ENCODE results near the gene CAPZA2.
"Not testable (repeated sequence)": the region's sequence is repeated elsewhere in the genome, so short reads cannot be mapped to it uniquely, and the experiment has no call there.

CAPZA2 gene

DNA sequence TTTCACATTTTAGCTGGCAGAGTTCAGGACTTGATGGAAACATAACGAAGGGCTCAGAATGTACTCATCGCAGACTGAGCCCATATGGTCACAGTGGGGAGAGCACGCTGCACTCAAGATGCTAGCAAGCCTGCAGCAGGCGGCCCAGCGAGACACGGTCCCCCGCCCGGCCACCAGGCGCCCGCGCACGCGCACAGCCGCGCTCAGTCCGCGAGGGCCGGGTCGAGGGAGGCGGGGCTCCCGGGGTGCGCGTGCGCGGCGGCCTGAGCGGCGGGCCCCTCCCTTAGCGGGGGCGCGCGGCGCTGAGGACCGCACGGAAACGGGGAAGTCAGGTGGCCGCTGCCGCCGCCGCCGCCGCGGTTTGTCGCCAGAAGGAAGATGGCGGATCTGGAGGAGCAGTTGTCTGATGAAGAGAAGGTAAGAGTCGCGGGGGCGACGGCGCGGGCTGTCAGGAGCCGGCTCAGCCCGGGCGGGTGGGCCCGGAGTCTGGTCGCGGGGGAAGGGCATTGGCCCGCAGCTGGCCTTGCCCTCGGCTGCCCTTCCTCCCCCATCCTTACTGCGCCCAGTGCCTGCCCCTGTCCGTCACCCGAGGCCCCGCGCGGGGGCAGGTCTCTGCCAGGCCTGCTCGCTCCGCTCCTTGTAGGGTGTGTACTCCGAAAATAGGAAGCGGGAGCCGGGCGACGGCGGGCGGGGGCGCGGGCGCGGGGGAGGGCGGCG, at the start of gene CAPZA2:
CAPZA2 (plus strand) TSS at position 354 of the 717 bp plus-strand sequence; CDS start at position 379, 25 bp downstream.
- H3K4me3 ChIP-seq (ENCODE audit: low read depth, low read length), result peak within 1 kb of the TSS; percentile 55
- TF ChIP-seq, protein P1, sequence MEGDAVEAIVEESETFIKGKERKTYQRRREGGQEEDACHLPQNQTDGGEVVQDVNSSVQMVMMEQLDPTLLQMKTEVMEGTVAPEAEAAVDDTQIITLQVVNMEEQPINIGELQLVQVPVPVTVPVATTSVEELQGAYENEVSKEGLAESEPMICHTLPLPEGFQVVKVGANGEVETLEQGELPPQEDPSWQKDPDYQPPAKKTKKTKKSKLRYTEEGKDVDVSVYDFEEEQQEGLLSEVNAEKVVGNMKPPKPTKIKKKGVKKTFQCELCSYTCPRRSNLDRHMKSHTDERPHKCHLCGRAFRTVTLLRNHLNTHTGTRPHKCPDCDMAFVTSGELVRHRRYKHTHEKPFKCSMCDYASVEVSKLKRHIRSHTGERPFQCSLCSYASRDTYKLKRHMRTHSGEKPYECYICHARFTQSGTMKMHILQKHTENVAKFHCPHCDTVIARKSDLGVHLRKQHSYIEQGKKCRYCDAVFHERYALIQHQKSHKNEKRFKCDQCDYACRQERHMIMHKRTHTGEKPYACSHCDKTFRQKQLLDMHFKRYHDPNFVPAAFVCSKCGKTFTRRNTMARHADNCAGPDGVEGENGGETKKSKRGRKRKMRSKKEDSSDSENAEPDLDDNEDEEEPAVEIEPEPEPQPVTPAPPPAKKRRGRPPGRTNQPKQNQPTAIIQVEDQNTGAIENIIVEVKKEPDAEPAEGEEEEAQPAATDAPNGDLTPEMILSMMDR (IDR thresholded peaks at IDR 0.05; ENCODE audit: low read depth, low read length), result peak; percentile 22; the same call in 1 of the 2 replicates

DNA sequence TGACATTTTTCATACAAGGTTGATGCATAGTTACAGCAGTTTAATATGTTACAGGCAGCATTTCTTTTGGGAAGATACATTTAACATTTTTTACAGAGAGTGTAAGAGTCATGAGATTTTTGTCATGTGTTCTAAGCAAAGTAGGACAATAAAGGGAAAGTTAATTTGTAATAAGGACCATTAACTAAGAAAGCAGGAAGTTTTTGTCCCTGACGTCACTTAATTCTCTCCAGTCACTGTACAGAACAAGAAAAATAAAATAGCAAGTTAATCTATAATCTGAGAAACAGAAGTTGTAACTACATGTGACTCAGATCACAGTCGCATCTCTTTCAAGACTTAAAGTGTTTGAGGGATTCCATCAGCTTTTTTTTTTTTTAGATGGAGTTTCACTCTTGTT, 49.5 kb upstream of the CAPZA2 start:
- Histone ChIP-seq H3K36me3 (no peaks in the 10 kb centered on the region), H3K27ac (no peak overlapping the region), H3K27me3 (ENCODE audit: insufficient read depth, low read depth, severe bottlenecking) (no peaks in the 10 kb centered on the region), H3K4me3 (ENCODE audit: low read depth, low read length) (no peak overlapping the region), H3K9me3 (ENCODE audit: severe bottlenecking) (no peaks in the 10 kb centered on the region)
- TF ChIP-seq, protein P1 (IDR thresholded peaks at IDR 0.05; ENCODE audit: low read depth, low read length), result no peak
- DNase-seq, result no peak

More for the DNA sequence above, at the start of gene CAPZA2:
- Histone ChIP-seq H3K27me3 (ENCODE audit: insufficient read depth, low read depth, severe bottlenecking) (no peaks in the 10 kb centered on the region), H3K27ac (peak within 1 kb of the TSS; percentile 90), H3K9me3 (ENCODE audit: severe bottlenecking) (no peaks in the 10 kb centered on the region), H3K36me3 (no peaks in the 10 kb centered on the region)
- DNase-seq, result peak; percentile 92

DNA sequence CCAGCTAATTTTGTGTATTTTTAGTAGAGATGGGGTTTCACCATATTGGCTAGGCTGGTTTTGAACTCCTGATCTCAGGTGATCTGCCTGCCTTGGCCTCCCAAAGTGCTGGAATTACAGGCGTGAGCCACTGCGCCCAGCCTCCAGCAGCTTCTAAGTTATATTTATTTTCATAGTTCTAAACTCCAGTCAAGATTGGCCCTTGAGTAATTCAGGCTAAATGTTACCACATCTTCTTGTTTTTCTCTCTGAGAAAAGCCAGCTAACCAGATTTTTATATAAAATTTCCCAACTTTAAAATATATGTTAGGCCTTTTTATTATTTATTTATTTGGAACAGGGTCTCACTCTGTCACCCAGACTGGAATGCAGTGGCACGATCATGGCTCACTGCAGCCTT, 49.0 kb upstream of the CAPZA2 start:
- not testable (repeated sequence) for H3K9me3 ChIP-seq (ENCODE audit: severe bottlenecking); H3K27ac ChIP-seq; DNase-seq; H3K4me3 ChIP-seq (ENCODE audit: low read depth, low read length); H3K27me3 ChIP-seq (ENCODE audit: insufficient read depth, low read depth, severe bottlenecking); H3K36me3 ChIP-seq

DNA sequence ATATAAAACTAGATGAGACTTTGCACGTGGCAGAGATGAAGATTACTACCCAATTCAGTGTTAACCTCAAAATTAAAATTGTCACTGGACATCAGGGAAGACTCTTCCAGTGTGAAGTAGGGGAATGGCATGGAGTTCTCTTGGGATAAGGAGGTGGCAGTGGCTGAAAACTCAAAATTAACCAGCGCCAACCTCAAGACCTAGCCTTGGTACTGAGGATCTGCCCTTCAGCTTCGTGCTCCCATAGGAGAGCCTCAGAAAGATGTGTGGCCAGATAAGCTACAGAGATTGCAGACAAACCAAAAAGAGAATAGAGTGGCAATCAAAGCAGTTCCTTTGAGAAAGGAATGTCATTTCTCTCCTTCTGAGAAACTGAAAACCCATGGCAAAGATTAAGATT, 47.3 kb upstream of the CAPZA2 start:
- H3K9me3 ChIP-seq (ENCODE audit: severe bottlenecking), result no peaks in the 10 kb centered on the region
- no peak for DNase-seq
- no peak overlapping the region for H3K27ac ChIP-seq
- no peaks in the 10 kb centered on the region for H3K27me3 ChIP-seq (ENCODE audit: insufficient read depth, low read depth, severe bottlenecking)
- TF ChIP-seq, protein P1 (IDR thresholded peaks at IDR 0.05; ENCODE audit: low read depth, low read length), result no peak
- no peak overlapping the region for H3K4me3 ChIP-seq (ENCODE audit: low read depth, low read length)
- H3K36me3 ChIP-seq, result no peaks in the 10 kb centered on the region

DNA sequence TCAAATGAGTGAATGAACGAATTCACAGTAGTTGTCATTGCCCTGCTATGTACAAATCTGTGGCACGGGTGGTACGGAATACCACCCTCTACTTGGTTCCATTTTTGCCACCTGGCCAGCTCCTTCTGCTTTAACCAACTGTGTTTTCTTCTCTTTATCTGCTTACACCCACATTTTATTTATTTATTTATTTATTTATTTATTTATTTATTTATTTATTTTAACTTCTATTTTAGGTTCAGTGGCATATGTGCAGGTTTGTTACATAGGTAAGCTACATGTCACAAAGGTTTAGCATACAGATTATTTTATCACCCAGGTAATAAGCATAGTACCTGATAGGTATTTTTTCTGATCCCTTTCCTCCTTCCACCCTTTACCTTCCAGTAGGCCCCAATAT, 42.2 kb upstream of the CAPZA2 start:
- TF ChIP-seq, protein P1 (IDR thresholded peaks at IDR 0.05; ENCODE audit: low read depth, low read length), result no peak
- no peaks in the 10 kb centered on the region for H3K36me3 ChIP-seq

DNA sequence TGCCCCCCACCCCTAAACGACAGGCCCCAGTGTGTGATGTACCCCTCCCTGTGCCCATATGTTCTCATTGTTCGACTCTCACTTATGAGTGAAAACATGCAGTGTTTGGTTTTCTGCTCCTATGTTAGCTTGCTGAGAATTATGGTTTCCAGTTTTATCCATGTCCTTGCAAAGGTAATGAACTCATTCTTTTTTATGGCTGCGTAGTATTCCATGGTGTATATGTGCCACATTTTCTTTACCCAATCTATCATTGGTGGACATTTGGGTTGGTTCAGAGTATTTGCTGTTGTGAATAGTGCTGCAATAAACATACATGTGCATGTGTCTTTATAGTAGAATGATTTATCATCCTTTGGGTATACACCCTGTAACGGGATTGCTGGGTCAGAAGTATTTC, 40.7 kb upstream of the CAPZA2 start:
- not testable (repeated sequence) for H3K36me3 ChIP-seq; H3K27me3 ChIP-seq (ENCODE audit: insufficient read depth, low read depth, severe bottlenecking); H3K9me3 ChIP-seq (ENCODE audit: severe bottlenecking); H3K4me3 ChIP-seq (ENCODE audit: low read depth, low read length); DNase-seq; H3K27ac ChIP-seq

More for the DNA sequence above, 42.2 kb upstream of the CAPZA2 start:
- no peaks in the 10 kb centered on the region for H3K27me3 ChIP-seq (ENCODE audit: insufficient read depth, low read depth, severe bottlenecking)
- H3K9me3 ChIP-seq (ENCODE audit: severe bottlenecking), result no peaks in the 10 kb centered on the region
- no peak overlapping the region for H3K27ac ChIP-seq
- H3K4me3 ChIP-seq (ENCODE audit: low read depth, low read length), result no peak overlapping the region
- DNase-seq, result no peak

DNA sequence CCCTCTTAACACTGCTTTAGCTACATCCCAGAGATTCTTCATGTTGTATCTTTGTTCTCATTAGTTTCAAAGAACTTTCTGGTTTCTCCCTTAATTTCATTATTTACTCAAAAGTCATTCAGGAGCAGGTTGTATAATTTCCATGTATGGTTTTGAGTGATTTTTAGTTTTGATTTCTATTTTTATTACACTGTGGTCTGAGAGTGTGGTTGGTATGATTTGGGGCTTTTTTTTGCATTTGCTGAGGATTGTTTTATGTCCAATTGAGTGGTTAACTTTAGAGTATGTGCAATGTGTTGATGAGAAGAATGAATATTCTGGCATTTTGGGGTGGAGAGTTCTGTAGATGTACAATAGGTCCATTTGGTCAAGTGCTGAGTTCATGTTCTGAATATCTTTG, 37.9 kb upstream of the CAPZA2 start:
- H3K27ac ChIP-seq, result no peak overlapping the region
- no peak for DNase-seq
- H3K9me3 ChIP-seq (ENCODE audit: severe bottlenecking), result no peaks in the 10 kb centered on the region
- no peaks in the 10 kb centered on the region for H3K27me3 ChIP-seq (ENCODE audit: insufficient read depth, low read depth, severe bottlenecking)
- H3K36me3 ChIP-seq, result no peaks in the 10 kb centered on the region
- no peak overlapping the region for H3K4me3 ChIP-seq (ENCODE audit: low read depth, low read length)
- TF ChIP-seq, protein P1 (IDR thresholded peaks at IDR 0.05; ENCODE audit: low read depth, low read length), result no peak
